Fibroblast of mammary gland (primary cell): ENCODE measurements around the gene FPR1.

Experiments
- DNase-seq: peaks from one replicate; pipeline ENCODE4 v3.0.0-alpha.2; 2010; ENCODE audit warnings: low read depth
- H3K4me3 ChIP-seq: 2 replicates; pipeline ENCODE4 v1.5.1; 2011; ENCODE audit warnings: low read depth, mild to moderate bottlenecking, low read length, moderate library complexity; ENCODE audit not compliant: control insufficient read depth
- CTCF ChIP-seq: conservative IDR thresholded peaks from 2 replicates; pipeline ENCODE4 v1.5.1; 2011; ENCODE audit warnings: low read depth, low read length, inconsistent platforms; ENCODE audit not compliant: control insufficient read depth, insufficient read depth

The FPR1 gene

GRCh38 chr19:51716925-51717324 is 34.8 kb downstream of the FPR1 start:
- TF ChIP-seq CTCF, result no peak
- H3K4me3 ChIP-seq, result no peak overlapping the region
- DNase-seq, result no peak

GRCh38 chr19:51715850-51716249 is 35.8 kb downstream of the FPR1 start:
- no peak for TF ChIP-seq CTCF
- DNase-seq, result no peak
- H3K4me3 ChIP-seq, result no peak overlapping the region

- TF ChIP-seq CTCF, result no peak
- DNase-seq, result peak; percentile 67
- H3K4me3 ChIP-seq, result no peak overlapping the region
Observed at GRCh38 chr19:51714848-51715247, 36.8 kb downstream of the FPR1 start.

GRCh38 chr19:51713319-51714285 is 38.1 kb downstream of the FPR1 start:
- H3K4me3 ChIP-seq, result no peak overlapping the region
- no peak for DNase-seq
- no peak for TF ChIP-seq CTCF

- peak; percentile 36 for TF ChIP-seq CTCF
- no peak overlapping the region for H3K4me3 ChIP-seq
- peak; percentile 55 for DNase-seq
Observed at GRCh38 chr19:51712461-51713081, 39.1 kb downstream of the FPR1 start.

- no peak for DNase-seq
- TF ChIP-seq CTCF, result no peak
- no peak overlapping the region for H3K4me3 ChIP-seq
Observed at GRCh38 chr19:51711702-51712101, 40.0 kb downstream of the FPR1 start.

- no peak for TF ChIP-seq CTCF
- H3K4me3 ChIP-seq, result no peak overlapping the region
- no peak for DNase-seq
Observed at GRCh38 chr19:51710163-51710562, 41.5 kb downstream of the FPR1 start.
